HCT116 (cell line): Measurements from ENCODE around the gene RBM28. TPM values are rescaled to one million over a fixed set of nuclear protein-coding genes. Genes with fewer than 3 reads are reported as not detected.

Experiments
- ATAC-seq: fragments of 200-7000 bp; cut with Tn5 transposase; 2 replicates; pipeline ENCODE4 v1.9.1; 2020; ENCODE audit warnings: mild to moderate bottlenecking, moderate library complexity
- BruUV-seq: library from RNA; stranded (reverse); fragments of 400-500 nt; replicated peaks from 2 replicates; lab custom pipeline; 2021; lab: Mats Ljungman, UMichigan
- CTCF ChIA-PET: fragments of 300-600 bp; sonication (Branson Sonifier 250); formaldehyde crosslinking; loops from one replicate; lab custom pipeline; 2021; ENCODE audit warnings: antibody characterized with exemption; lab: Charles Lee
- POLR2A ChIA-PET: fragments of 300-600, 350-600 bp; sonication (Branson Sonifier 250); formaldehyde crosslinking; loops from one replicate; lab custom pipeline; 2021; ENCODE audit warnings: antibody characterized with exemption; lab: Charles Lee
- RAD21 ChIA-PET, 2 experiments: fragments of 300-600 bp; sonication (Branson Sonifier 250); formaldehyde crosslinking; loops; one replicate each; lab custom pipeline; 2023; ENCODE audit warnings: low total read pairs in 2 of 2; ENCODE audit not compliant: uncharacterized antibody in 2 of 2, unreplicated experiment in 2 of 2, low non-redundant PET in 1 of 2; lab: Charles Lee
- DNase-seq: peaks from one replicate; pipeline ENCODE4 v3.0.0-alpha.2; 2010; ENCODE audit warnings: low read depth, low spot score
- H2AFZ ChIP-seq: fragments of 200-600 bp; shearing (Covaris generic), sonication (generic); 2 replicates; pipeline ENCODE4 v1.6.1; 2017; ENCODE audit warnings: low read depth, mixed run types, mixed read lengths, antibody characterized with exemption, low read length; ENCODE audit not compliant: poor library complexity, severe bottlenecking
- H3K27ac ChIP-seq: 2 replicates; pipeline ENCODE4 v1.5.1; 2012; ENCODE audit warnings: low read depth, low read length
- H3K27me3 ChIP-seq: fragments of 200-600 bp; sonication (generic); 2 replicates; pipeline ENCODE4 v1.6.1; 2016; ENCODE audit warnings: mixed run types, low read length, mixed read lengths; ENCODE audit not compliant: insufficient read depth
- H3K36me3 ChIP-seq, 2 experiments: fragments of 200-500 bp in 1 of 2; fragments of 200-600 bp in 1 of 2; sonication (Bioruptor generic) in 1 of 2; sonication (generic) in 1 of 2; 2 replicates each; pipeline versions ENCODE4 v1.5.1 to v1.6.1; 2014 to 2016; ENCODE audit warnings: low read length in 2 of 2, inconsistent platforms in 1 of 2, mixed read lengths in 1 of 2, mixed run types in 1 of 2; ENCODE audit not compliant: insufficient read depth in 2 of 2, control insufficient read depth in 1 of 2
- H3K4me1 ChIP-seq, 2 experiments: fragments of 200-600 bp in 1 of 2; sonication (generic) in 1 of 2; 2 replicates each; pipeline versions ENCODE4 v1.5.1 to v1.6.1; 2012 to 2017; ENCODE audit warnings: low read length in 2 of 2, inconsistent platforms in 1 of 2, mild to moderate bottlenecking in 1 of 2, mixed read lengths in 1 of 2, mixed run types in 1 of 2, moderate library complexity in 1 of 2; ENCODE audit not compliant: insufficient read depth in 2 of 2, control insufficient read depth in 1 of 2
- H3K4me2 ChIP-seq: fragments of 200-600 bp; sonication (generic); 2 replicates; pipeline ENCODE4 v1.6.1; 2017; ENCODE audit warnings: mixed run types, low read length, mixed read lengths
- H3K4me3 ChIP-seq, 2 experiments: fragments of 200-600 bp in 1 of 2; sonication (generic) in 1 of 2; replicated peaks in 1 of 2; 2 replicates each; pipeline ENCODE4 v1.5.1; 2011 to 2016; ENCODE audit warnings: low read length in 2 of 2, control low read depth in 1 of 2, low read depth in 1 of 2, mild to moderate bottlenecking in 1 of 2, mixed read lengths in 1 of 2, mixed run types in 1 of 2
- H3K79me2 ChIP-seq: fragments of 200-600 bp; sonication (generic); 2 replicates; pipeline ENCODE4 v1.6.1; 2017; ENCODE audit warnings: mild to moderate bottlenecking, mixed run types, low read length, moderate library complexity, mixed read lengths; ENCODE audit not compliant: insufficient read depth
- H3K9ac ChIP-seq: fragments of 200-600 bp; sonication (generic); 2 replicates; pipeline ENCODE4 v1.6.1; 2016; ENCODE audit warnings: low read length, mixed read lengths
- H3K9me2 ChIP-seq: fragments of 200-600 bp; sonication (generic), shearing (Covaris generic); 2 replicates; pipeline ENCODE4 v1.6.1; 2017; ENCODE audit warnings: mixed run types, mild to moderate bottlenecking, moderate library complexity; ENCODE audit not compliant: insufficient read depth
- H3K9me3 ChIP-seq, 2 experiments: fragments of 200-500 bp in 1 of 2; fragments of 200-600 bp in 1 of 2; sonication (Bioruptor generic) in 1 of 2; sonication (generic) in 1 of 2; 2 replicates each; pipeline ENCODE4 v1.6.1; 2014 to 2017; ENCODE audit warnings: low read length in 2 of 2, mixed read lengths in 2 of 2, inconsistent platforms in 1 of 2, low read depth in 1 of 2, mild to moderate bottlenecking in 1 of 2, mixed run types in 1 of 2, moderate library complexity in 1 of 2; ENCODE audit not compliant: control insufficient read depth in 1 of 2, insufficient read depth in 1 of 2
- H4K20me1 ChIP-seq: fragments of 200-600 bp; sonication (generic), shearing (Covaris generic); 2 replicates; pipeline ENCODE4 v1.6.1; 2017; ENCODE audit warnings: mixed run types, mild to moderate bottlenecking, moderate library complexity; ENCODE audit not compliant: insufficient read depth
- CBX3 ChIP-seq: IDR thresholded peaks from 2 replicates; pipeline ENCODE4 v1.6.1; 2012; ENCODE audit warnings: low read depth
- EGR1 ChIP-seq: IDR thresholded peaks from 2 replicates; pipeline ENCODE4 v1.6.1; 2012; ENCODE audit warnings: low read depth
- FOSL1 ChIP-seq: IDR thresholded peaks from 2 replicates; pipeline ENCODE4 v1.6.1; 2012; ENCODE audit warnings: low read depth
- JUND ChIP-seq: IDR thresholded peaks from 2 replicates; pipeline ENCODE4 v1.6.1; 2012
- POLR2AphosphoS5 ChIP-seq: IDR thresholded peaks from 2 replicates; pipeline ENCODE4 v1.6.1; 2011; ENCODE audit warnings: mild to moderate bottlenecking, low read depth, low read length, moderate library complexity
- SIN3A ChIP-seq: IDR thresholded peaks from 2 replicates; pipeline ENCODE4 v1.6.1; 2012; ENCODE audit warnings: low read depth
- TCF7L2 ChIP-seq: IDR thresholded peaks from 2 replicates; pipeline ENCODE4 v1.7.0; 2011; ENCODE audit warnings: borderline replicate concordance, inconsistent platforms; ENCODE audit not compliant: insufficient read depth, insufficient read length; ENCODE audit errors: extremely low read depth
- YY1 ChIP-seq: IDR thresholded peaks from 2 replicates; pipeline ENCODE4 v1.6.1; 2011; ENCODE audit warnings: low read length, low read depth, moderate library complexity, mild to moderate bottlenecking; ENCODE audit not compliant: insufficient replicate concordance; ENCODE audit errors: extremely low read depth
- ZFX ChIP-seq: fragments of 450-650 bp; IDR thresholded peaks from 2 replicates; pipeline ENCODE4 v1.6.1; 2017
- ZNF274 ChIP-seq: fragments of 200-500 bp; sonication (Bioruptor generic); IDR thresholded peaks from 2 replicates; pipeline ENCODE4 v1.6.1; 2014; ENCODE audit warnings: mild to moderate bottlenecking, low read depth, low read length, inconsistent platforms
- intact Hi-C: fragments of 100-400 bp; cut with micrococcal nuclease; formaldehyde crosslinking; loops from 2 replicates; pipeline ENCODE4 v1.10.0; 2022
- total RNA-seq: library from RNA; stranded (reverse); gene quantifications from one replicate; pipeline ENCODE4 v1.2.1, GENCODE V29; 2021; ENCODE audit not compliant: unreplicated experiment
- TF ChIP-seq, protein P1 (sequence below): IDR thresholded peaks from 2 replicates; pipeline ENCODE4 v1.6.1; 2012
- TF ChIP-seq, protein P2 (sequence below): IDR thresholded peaks from 2 replicates; pipeline ENCODE4 v1.6.1; 2012

The RBM28 gene
- total RNA-seq, 1 experiment from 2014 or later, result 66.3 TPM

DNA sequence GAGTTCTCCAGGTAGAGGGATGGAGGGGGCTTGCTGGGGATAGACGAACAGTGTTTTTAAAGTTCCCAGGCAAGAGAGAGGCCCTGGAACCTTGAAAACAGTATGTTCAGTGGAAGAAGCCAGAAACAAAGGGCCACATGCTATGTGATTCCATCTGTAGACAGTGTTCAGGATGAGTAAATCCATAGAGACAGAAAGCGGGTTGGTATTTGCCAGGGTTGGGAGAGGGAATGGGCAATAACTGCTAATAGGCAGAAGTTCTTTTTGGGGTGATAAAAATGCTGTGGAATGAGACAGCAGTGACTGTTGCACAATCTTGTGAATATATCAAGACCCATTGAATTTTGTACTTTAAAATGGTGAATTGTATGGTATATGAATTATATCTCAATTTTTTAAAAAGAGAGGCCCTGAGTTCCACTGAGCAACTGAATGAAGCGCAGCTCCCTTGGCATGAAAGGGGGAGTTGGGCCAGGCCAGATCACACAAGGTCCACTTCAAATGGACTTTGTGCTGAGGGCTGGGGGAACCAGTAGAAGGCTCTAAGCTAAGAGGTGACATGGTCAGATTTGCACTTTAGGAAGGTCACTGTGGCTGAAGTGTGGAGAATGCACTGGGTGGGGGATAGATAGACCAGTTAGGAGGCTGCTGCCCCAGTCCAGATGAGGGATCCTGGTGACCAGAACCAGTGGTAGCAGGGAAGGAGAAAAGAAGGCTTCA is 68.7 kb downstream of the RBM28 start:
- Histone ChIP-seq H3K4me1 (no peaks in the 10 kb centered on the region), H3K79me2 (no peaks in the 10 kb centered on the region), H2AFZ (no peak overlapping the region), H3K27ac (no peak overlapping the region), H3K27me3 (no peaks in the 10 kb centered on the region), H3K4me2 (no peak overlapping the region), H3K36me3 (no peaks in the 10 kb centered on the region), H4K20me1 (no peaks in the 10 kb centered on the region), H3K4me3 (no peak overlapping the region), H3K9me3 (no peaks in the 10 kb centered on the region; a peak in 1 of 4 replicates), H3K9me2 (no peaks in the 10 kb centered on the region), H3K9ac (no peak overlapping the region)
- ATAC-seq (no peak), DNase-seq (no peak)
- POLR2A ChIA-PET, result no interaction called here
- intact Hi-C loops, result no loop called here
- RAD21 ChIA-PET, result no interaction called here
- no peak for TF ChIP-seq FOSL1
- no peak for TF ChIP-seq SIN3A
- TF ChIP-seq CBX3, result no peak
- no peak for TF ChIP-seq EGR1
- TF ChIP-seq, protein P1, sequence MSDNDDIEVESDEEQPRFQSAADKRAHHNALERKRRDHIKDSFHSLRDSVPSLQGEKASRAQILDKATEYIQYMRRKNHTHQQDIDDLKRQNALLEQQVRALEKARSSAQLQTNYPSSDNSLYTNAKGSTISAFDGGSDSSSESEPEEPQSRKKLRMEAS, result no peak
- TF ChIP-seq, protein P2, sequence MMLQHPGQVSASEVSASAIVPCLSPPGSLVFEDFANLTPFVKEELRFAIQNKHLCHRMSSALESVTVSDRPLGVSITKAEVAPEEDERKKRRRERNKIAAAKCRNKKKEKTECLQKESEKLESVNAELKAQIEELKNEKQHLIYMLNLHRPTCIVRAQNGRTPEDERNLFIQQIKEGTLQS, result no peak
- TF ChIP-seq TCF7L2, result no peak
- no peak for TF ChIP-seq YY1
- no peak for TF ChIP-seq ZFX
- no peak for TF ChIP-seq JUND
- TF ChIP-seq ZNF274, result no peak
- no peak for TF ChIP-seq POLR2AphosphoS5
- CTCF ChIA-PET, result no interaction called here
- BruUV-seq, result no TSS peak
